Dermis lymphatic vessel endothelial cell (primary cell): ENCODE results near the gene CLDN16. TPM values are rescaled to one million over a fixed set of nuclear protein-coding genes. Genes with fewer than 3 reads are reported as not detected.

Experiments used
- total RNA-seq: library from RNA; depleted of rRNA; stranded (reverse); fragments of >200 nt; gene quantifications from 2 replicates; pipeline ENCODE4 v1.2.1, GENCODE V29; 2014

CLDN16 gene
- under 0.01 TPM in 1 of 2 replicates, not detected in the other for total RNA-seq

DNA sequence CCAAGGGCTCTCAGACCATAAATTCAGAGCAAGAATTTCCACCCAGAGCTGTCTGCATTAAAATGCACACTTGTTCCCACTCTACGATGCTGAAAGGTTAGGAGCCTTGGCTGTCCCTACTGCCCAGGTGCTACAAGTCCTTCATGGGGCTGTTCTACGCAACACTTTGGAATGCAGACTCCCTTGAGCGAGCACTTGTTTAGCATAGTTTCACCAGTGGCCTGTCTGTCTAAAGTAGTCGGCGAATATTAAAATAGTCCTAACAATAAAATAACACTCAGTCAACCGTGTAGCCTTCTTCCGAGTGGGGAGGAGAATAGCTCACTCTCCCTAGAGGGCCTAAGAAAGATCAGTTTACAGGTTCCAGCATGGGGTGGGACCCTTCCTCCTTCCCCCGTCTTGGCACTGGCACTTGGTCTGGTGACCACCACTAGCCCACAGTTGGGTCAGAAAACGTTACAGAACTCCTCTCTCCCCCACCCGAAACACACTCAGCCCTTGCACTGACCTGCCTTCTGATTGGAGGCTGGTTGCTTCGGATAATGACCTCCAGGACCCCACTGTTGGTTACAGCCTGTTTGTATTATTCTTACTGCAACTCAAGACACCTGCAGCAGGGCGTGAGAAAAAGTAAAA is at the start of gene CLDN16:
TSS of gene CLDN16 (plus strand) at position 586 of the 636 bp plus-strand sequence. CDS start 167 bp downstream, outside the sequence.

GRCh38 chr3:190449801-190450200 is 61.8 kb downstream of the CLDN16 start, which contains the start of gene TMEM207:
TMEM207 (minus strand) TSS chr3:190449901; CDS start chr3:190449809, 92 bp downstream.

Other genes starting within 250 kb of the CLDN16 start
- gene CLDN1, start 65.7 kb upstream of the CLDN16 start, total RNA-seq = under 0.01 and 0.22 TPM in 2 replicates
- not detected in 2 replicates for gene TMEM207, start 61.7 kb downstream of the CLDN16 start, total RNA-seq
- gene IL1RAP, start 125.9 kb downstream of the CLDN16 start, total RNA-seq = 2.8 and 3.0 TPM in 2 replicates